Lower leg skin (tissue), 3 donors: ENCODE measurements around the gene GLT1D1.

Experiments
- CTCF ChIP-seq, 3 donors: fragments of 450-650 bp; IDR thresholded peaks; one replicate each; pipeline ENCODE4 v1.5.1; 2016; ENCODE audit warnings: antibody characterized with exemption in 3 of 3, mild to moderate bottlenecking in 3 of 3, moderate library complexity in 2 of 3
- POLR2A ChIP-seq, 2 donors: fragments of 450-650 bp; IDR thresholded peaks; one replicate each; pipeline ENCODE4 v1.6.1; 2016 to 2017; ENCODE audit warnings: antibody characterized with exemption in 2 of 2, mild to moderate bottlenecking in 1 of 2, moderate library complexity in 1 of 2

DNA sequence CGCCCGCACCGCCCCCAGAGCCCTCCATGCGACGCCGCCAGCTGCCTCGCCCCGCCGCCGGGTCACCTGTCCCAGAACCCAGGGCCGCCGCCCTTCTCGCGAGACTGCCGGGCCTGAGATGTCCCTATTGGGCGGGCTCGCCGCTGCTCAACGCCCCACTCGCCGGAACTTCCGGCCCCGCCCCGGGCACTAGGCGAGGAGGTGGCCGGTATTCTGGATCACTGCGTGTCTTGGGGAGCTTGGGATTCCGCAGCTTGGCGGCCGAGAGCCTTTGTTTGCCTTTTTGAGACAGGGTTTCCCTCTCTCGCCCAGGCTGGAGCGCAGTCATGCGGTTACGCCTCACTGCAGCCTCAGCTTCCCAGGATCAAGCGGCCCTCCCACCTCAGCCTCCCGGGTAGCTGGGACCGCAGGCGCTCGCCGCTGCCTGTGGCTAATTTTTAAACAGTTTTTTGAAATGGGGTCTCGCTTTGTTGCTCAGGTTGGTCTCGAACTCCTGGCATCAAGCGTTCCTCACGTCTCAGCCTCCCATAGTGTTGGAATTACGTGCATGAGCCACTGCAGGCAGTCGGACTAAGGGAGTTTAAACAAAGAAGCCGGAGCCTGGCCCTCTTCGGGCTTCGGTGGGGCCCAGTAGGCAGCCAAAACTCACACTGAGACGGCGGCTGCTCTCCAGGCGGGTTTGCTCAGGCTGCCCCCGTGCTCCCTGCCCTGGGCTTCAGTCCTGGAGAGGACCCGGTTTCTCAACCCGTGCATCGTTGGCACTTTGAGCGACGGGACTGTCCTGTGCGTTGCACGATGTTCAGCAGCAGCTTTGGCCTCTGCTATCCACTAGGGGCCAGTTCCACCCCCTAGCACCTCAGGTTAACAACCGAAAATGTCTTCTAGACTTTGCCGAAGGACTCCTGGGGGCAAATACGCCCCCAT is 29.1 kb upstream of the GLT1D1 start, which contains the start of gene SLC15A4:
- TF ChIP-seq CTCF (IDR thresholded peaks at IDR 0.05) (no peak), POLR2A (IDR thresholded peaks at IDR 0.05) (peak in 1 of 2 donors; percentile 17)
